GM06990 (cell line): ENCODE data around the gene HECTD1.

ENCODE experiments used
- DNase-seq: peaks from one replicate; pipeline ENCODE4 v3.0.0-alpha.2; 2011; ENCODE audit not compliant: insufficient read length; ENCODE audit errors: extremely low read depth
- H3K27me3 ChIP-seq: replicated peaks from 2 replicates; pipeline ENCODE4 v1.6.0; 2011; ENCODE audit warnings: low read length; ENCODE audit not compliant: control insufficient read depth, insufficient read depth
- H3K36me3 ChIP-seq: 2 replicates; pipeline ENCODE4 v1.5.1; 2011; ENCODE audit warnings: low read length; ENCODE audit not compliant: control insufficient read depth, insufficient read depth
- H3K4me3 ChIP-seq: replicated peaks from 2 replicates; pipeline ENCODE4 v1.5.1; 2011; ENCODE audit warnings: low read depth, mild to moderate bottlenecking, control low read depth, low read length
- TF ChIP-seq, protein P1 (sequence below): IDR thresholded peaks from 2 replicates; pipeline ENCODE4 v1.5.1; 2011; ENCODE audit warnings: low read length, control low read depth, mild to moderate bottlenecking, inconsistent platforms; ENCODE audit not compliant: insufficient read depth, poor library complexity, severe bottlenecking

Gene HECTD1

DNA sequence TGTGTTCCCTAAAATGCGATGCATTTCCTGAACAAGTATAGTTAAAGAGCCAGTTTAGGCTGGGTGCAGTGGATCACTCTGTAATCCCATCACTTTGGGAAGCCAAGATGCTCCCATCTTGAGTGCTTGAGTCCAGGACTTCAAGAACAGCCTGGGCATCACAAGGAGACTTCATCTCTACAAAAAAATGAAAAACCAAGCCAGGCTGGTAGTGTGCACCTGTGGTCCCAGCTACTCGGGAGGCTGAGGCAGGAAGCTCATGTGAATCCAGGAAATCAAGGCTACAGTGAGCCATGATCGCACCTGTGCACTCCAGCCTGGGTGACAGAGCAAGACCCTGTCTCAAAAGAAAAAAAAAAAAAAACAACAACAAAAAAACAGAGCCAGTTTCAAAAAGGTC lies 26.3 kb downstream of the HECTD1 start:
- TF ChIP-seq, protein P1, sequence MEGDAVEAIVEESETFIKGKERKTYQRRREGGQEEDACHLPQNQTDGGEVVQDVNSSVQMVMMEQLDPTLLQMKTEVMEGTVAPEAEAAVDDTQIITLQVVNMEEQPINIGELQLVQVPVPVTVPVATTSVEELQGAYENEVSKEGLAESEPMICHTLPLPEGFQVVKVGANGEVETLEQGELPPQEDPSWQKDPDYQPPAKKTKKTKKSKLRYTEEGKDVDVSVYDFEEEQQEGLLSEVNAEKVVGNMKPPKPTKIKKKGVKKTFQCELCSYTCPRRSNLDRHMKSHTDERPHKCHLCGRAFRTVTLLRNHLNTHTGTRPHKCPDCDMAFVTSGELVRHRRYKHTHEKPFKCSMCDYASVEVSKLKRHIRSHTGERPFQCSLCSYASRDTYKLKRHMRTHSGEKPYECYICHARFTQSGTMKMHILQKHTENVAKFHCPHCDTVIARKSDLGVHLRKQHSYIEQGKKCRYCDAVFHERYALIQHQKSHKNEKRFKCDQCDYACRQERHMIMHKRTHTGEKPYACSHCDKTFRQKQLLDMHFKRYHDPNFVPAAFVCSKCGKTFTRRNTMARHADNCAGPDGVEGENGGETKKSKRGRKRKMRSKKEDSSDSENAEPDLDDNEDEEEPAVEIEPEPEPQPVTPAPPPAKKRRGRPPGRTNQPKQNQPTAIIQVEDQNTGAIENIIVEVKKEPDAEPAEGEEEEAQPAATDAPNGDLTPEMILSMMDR: no peak
- no peaks in the 10 kb centered on the region for H3K27me3 ChIP-seq
- no peak for DNase-seq
- H3K36me3 ChIP-seq: peaks cover 2% of the 10 kb centered on the region
- H3K4me3 ChIP-seq: no peak overlapping the region

DNA sequence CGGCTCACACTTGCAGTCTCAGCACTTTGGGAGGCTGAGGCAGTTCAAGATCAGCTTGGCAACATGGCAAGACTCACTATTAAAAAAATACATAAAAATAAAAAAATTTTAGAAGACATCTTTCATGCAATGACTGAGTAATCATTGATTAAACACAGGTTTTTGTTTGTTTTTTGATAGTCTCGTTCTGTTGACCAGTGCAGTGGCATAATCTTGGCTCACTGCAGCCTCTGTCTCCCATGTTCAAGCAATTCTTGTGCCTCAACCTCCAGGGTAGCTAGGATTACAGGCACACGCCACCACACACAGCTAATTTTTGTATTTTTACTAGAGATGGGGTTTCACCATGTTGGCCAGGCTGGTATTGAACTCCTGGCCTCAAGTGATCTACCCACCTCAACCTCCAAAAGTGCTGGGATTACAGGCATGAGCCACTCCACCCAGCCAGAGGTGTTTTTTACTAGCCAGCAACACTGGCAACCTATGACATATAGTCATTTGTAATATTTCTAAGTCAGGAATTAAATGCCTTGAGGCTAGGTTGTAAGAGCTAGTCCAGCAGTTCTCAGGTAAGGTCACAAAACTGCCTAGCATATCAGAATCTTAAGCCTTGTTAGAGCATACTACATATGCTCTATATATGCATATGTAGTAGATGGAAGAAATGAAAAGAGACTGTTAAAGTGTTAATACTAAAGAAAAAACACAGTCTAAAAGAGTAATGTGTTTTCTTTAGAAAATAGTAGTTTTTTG lies 27.1 kb downstream of the HECTD1 start:
- no peak for DNase-seq
- Histone ChIP-seq H3K4me3 (no peak overlapping the region), H3K36me3 (peaks cover 2% of the 10 kb centered on the region), H3K27me3 (no peaks in the 10 kb centered on the region)
- TF ChIP-seq, protein P1: no peak

DNA sequence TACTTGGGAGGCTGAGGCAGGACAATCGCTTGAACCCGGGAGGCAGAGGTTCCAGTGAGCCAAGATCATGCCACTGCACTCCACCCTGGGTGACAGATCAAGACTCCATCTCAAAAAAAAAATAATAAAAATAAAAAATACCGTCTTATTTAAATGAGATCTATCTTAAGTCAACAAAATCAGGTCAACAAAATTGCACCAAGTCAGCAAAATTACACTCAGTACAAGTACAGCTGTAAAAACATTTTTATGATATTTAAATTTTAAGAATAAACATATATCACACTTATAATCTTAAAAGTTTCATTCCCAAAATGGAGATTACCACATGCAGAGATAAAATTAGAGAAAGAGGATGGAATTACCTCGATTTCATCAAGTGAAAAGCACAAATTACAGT lies 33.2 kb downstream of the HECTD1 start:
- TF ChIP-seq, protein P1: no peak
- Histone ChIP-seq H3K36me3 (peaks cover 2% of the 10 kb centered on the region), H3K27me3 (no peaks in the 10 kb centered on the region), H3K4me3 (no peak overlapping the region)
- DNase-seq: no peak

DNA sequence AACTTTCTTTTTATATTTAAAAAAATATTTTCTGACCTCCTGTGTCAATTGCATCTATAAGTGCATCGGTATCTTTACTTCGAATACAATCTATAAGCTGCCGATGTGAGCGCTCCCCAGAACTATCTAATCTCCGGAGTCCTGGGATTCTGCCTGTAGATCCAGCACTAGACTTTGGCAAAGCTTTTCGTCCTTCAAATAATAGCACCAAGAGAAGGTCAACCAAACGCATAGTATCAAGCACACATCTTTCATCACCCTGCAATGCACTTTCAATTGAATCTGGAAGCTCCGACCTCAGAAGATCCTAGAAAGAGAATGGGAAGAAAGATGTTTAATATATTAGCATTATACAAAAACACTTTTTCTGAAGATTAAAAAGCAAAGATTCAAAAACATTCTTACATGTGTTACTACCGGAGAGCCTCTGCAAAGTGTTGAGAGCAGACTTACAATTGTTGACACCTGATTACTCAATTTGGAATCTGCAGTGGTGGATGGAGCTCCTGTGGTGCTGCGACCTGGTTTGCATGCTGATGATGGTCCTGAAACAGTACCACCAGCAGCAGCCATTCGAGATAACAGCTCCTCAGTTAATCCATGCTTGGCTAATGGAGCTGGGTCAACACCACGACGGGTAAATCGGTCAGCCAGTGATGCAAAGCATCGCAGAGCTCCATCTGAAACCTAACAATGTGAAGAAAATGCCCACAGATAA lies 34.3 kb downstream of the HECTD1 start:
- peaks cover 2% of the 10 kb centered on the region for H3K36me3 ChIP-seq
- no peaks in the 10 kb centered on the region for H3K27me3 ChIP-seq
- no peak overlapping the region for H3K4me3 ChIP-seq
- DNase-seq: no peak
- TF ChIP-seq, protein P1: no peak

DNA sequence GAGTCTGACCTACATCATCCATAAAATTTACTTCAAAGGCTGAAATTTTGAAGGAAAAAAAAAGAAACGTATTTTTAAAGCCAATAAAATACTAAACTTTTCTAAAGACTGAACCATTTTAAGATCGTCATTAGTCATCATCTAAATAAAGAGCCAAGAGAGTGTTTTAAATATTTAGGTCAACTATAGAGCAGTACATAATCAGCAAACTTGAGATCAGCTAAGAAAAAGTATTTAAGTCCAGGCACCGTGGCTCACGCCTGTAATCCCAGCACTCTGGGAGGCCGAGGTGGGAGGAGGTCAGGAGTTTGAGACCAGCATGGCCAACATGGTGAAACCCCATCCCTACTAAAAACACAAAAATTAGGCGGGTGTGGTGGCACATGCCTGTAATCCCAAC lies 35.5 kb downstream of the HECTD1 start:
- Histone ChIP-seq H3K27me3 (no peaks in the 10 kb centered on the region), H3K4me3 (no peak overlapping the region), H3K36me3 (peaks cover 8% of the 10 kb centered on the region)
- DNase-seq: no peak
- TF ChIP-seq, protein P1: no peak
